COLO668 (cell line): ENCODE results near the gene NFAM1.

Experiments
- DNase-seq: peaks from one replicate; lab custom pipeline; 2025; ENCODE audit not compliant: unreplicated experiment; lab: John Stamatoyannopoulos, UW

NFAM1 gene

DNA sequence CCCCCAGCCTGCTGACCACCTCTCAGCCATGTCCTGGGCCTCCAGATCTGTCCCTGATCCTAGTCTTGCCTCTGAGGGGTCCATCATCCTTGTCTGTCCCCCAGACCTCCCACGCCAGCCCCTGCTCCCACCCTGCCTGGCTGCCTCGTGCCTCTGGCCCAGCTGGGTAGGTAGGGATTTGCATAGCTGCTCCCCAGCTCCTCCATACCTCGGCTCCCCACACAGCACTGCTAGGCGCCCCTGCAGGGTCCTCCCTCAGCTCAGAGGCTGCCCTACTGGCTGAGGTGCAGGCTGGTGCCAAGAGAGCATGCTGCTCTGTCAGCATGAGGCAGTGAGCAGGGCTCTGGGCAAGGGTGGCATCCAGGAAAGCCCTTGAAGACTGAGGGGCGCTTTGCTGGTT lies 47.7 kb downstream of the NFAM1 start:
- DNase-seq: no peak

DNA sequence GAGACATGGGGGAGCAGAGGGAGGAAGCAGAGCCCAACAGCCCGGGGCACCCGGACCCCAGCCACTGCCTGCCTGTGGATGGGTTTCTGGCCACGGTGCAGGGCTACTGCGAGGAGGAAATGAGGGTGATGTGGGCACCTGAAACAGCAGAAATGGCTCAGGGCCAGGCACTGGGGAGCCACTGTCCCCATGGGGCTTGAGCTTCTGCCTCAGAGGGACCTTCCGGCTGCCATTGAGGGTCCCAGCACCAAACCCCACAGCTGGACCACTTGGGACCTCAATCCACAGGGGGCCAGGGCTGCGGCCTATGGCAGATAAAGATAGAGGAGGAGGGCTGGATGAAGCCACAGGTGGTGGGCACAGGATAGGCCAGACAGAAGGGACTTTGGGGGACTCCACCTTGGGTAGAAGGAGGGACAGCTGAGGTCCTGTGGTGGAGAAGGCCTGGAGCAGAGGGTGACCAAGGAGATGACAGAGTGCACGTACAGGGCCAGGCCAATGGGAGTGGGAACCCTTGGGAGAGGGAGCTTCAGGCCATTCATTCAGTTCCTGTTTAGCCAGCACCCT lies 48.3 kb downstream of the NFAM1 start:
- DNase-seq: no peak

DNA sequence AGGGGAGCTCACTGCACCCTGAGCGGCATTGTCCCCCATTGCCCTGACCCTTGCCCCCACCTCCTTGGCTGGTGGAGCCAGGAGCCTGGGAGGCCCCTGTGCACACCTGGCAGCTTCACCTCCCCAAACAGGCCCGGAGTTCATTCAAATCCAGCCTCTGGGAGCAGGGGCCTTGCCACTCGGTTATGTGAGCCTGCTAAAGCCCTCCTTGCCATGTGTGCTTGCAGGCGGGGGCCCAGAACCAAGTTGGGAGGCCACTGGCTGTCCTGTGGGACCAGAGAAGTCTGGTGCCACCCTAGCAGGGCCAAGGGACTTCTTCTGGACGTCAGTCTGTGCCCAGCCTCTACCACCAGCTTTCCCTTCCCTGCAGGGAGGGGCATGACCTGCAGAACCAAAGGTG lies 48.9 kb downstream of the NFAM1 start:
- no peak for DNase-seq

DNA sequence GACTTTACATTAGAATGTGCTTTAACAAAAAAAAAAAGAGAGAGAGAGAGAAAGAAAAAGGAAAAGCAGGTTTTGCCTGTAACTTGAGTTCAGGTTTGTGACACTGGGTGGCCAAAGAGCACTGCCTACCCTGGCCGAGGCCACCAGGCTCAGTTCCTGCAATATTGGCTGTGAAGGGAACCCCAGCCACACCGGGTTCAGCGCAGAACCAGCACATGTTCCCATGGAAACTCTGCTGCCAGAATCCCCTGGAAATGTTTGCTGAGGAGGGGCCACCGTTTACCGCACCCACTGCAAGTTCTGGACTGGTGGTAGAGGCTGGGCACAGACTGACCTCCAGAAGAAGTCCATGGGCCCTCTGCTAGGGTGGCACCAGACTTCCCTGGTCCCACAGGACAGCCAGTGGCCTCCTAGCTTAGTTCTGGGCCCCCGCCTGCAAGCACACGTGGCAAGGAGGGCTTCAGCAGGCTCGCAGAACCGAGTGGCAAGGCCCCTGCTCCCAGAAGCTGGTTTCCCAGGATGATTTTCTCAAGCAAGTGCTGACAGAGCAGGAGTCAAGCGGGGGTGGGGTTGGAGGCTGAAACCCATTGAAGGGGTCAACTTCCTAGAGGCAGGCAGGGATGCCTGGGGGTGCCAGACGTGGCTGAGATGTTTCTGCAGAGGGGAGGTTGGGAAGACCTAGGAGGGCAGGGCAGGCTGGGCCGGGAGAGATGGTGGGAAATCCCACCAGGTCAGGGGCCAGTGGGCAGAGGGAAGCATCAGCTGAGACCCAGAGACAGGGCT lies 51.2 kb downstream of the NFAM1 start:
- no peak for DNase-seq

DNA sequence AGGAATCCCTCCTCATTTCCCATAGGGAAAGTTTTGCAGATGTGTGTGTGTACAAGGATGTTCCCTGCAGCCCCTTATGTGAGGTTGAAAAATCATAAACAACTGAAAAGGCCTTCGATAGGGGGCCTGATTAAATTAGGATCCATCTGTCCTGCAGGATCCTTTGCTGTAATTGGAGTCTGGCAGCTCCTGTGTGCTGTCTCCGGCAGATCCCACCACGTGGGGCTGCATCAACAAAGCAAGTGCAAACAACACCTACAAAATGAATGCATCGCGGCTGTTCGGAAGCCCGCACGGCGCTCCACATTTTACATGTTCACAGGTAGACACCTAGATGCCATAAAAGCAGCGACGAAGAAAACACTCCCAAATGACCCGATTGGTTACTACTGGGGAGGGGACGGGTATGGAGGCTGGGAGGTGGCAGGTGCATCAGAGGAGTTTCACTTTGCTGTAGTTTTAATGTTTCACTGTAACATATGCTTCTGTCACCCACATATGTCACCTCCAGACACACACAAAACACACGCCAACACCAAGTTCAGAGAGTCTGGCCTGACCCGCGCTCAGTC lies 52.2 kb downstream of the NFAM1 start:
- DNase-seq: peak; percentile 54

DNA sequence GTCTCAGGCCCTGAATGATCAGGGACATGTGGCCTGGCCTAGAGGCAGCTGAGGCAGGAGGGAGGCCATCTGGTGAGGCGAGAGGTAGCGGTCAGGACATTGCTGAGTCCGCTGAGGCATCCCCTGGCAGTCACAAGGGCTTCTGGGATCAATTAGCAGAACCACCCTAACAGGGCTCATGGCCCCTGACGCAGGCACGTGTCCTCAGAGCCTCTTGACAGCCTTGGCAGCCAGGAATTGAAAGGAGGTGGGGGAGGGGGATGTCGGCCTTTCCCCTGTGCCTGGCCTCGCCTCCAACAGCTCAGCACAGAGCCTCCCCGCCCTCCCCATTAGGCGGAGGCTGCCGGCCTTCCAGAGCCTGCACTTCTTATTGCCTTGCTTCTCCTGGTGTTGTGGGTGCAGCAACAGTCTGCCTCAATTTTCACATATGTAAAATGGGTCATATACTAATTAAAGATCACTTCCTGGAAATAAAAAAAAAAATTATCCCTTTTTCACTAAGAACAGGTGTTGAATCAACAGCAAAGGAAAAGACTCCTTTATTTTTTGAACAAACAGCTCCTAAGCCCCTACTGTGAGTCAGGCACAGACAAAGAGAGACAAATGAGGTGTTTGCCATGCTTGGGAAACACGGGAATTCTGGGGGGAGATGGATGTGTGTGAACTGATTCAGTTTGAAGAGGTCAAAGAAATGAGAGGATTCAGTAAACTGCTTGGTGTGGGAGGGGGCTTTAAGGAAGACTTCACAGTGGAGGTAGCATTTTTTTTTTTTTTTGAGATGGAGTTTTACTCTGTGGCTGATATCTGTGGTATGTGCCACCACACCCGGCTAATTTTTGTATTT lies 55.3 kb downstream of the NFAM1 start:
- DNase-seq: peak; percentile 52

DNA sequence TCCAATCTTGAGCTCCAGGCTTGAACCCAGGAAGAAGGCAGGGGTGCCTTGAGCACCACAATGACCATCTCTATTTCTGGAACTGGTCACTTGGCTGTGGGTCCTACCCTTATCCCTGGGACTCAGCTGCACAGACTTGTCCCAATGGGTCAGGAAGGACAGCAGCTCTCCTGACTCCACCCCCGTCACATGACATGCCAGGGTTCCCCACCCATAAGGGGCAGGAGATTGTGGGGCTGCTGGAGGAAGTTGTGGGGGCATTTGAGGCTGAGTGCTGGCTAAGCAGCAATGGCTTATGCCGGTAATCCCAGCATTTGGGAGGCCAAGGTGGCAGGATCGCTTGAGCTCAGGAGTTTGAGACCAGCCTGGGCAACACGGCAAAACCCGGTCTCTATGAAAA lies 56.2 kb downstream of the NFAM1 start:
- no peak for DNase-seq

DNA sequence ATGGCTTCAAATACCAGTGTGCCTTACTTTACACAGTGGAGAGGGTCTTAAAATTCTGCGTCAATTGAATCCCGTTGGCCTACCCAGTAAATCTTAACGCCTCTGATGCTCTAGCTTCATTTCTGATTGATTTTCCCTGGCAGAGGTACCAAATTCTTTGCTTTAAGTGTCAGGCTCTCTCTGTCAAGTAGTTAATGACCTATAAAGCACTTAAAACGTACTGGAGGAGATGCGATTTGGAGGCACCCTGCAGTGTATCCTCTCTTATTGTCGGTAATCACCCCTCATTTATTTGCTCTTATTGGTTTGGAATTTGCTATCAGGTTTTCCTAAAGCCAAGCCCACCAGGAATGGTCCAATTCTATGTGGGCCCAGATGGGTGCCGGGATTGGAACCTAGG lies 59.2 kb downstream of the NFAM1 start:
- DNase-seq: no peak

DNA sequence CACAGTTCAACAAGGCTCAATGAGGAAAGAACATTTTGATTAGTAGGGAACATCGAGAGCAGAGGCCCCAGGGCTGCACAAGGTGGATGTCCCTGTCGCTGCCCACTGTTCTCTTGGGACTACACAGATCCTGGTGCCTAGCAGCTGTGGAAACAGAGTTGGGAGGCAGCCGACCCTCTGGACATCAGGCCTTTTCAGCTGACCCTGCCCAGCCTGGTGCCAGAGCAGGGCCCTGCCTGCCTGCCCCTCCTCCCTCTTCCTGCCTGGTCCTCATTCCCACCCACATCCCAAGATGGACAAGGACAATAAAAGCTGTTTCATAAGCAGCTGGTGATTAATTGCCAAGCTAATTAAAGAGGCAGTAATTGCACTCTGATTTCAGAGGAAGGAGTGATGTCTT lies 60.7 kb downstream of the NFAM1 start:
- DNase-seq: no peak

DNA sequence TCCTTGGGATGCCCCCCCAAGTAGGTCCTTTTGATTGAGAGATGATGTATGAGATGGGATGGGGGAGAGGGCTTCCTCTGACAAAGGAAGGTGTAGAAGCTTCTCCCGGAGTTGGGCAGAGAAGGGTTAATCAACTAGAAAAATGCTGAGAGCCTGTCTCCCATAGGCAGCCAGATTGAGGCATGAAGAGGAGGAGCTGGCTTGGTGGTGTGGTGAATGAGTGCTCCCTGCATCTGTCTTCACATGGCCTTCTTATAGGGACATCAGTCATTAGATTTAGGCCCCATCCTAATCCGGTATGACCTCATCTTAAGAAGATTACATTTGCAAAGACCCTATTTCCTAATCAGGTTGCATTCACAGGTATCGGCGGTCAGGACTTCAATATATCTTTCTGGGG lies 61.1 kb downstream of the NFAM1 start:
- DNase-seq: no peak

DNA sequence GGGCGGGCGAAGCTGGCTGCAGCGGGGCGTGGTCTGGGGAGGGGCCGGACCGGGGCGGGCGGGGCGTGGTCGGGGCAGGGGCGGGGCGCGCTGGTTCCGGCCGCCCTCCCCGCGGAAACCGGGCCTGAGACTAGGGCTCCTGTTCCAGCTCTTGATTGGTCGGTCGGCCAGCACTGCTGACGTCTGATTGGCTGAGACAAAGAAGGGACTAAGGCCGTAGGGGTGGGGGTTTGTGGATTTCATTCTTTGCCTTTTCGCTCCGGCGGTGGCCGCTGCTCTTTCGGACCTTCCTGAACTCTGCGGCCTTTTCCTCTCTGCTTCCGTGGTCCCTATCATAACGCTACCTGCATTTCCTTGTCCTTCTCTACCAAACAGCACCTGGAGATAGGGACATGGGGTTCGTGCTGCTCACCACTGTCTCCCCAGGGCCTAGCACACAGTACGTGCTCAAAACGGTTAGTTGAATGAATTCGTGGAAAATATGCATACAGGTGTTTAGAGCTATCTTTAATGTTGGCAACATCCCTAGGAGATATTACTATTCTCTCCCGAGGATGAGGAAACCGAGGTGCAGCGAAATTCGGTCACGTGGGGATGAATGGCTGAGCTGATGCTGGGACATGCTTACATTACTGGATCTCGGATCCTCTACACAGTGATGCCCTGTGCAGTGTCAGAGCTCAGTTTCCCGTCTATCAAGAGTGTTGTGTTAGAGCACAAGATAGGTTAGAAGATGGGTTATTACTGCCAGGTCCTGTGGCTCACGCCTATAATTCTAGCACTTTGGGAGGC lies 62.8 kb downstream of the NFAM1 start:
- DNase-seq: peak; percentile 93

DNA sequence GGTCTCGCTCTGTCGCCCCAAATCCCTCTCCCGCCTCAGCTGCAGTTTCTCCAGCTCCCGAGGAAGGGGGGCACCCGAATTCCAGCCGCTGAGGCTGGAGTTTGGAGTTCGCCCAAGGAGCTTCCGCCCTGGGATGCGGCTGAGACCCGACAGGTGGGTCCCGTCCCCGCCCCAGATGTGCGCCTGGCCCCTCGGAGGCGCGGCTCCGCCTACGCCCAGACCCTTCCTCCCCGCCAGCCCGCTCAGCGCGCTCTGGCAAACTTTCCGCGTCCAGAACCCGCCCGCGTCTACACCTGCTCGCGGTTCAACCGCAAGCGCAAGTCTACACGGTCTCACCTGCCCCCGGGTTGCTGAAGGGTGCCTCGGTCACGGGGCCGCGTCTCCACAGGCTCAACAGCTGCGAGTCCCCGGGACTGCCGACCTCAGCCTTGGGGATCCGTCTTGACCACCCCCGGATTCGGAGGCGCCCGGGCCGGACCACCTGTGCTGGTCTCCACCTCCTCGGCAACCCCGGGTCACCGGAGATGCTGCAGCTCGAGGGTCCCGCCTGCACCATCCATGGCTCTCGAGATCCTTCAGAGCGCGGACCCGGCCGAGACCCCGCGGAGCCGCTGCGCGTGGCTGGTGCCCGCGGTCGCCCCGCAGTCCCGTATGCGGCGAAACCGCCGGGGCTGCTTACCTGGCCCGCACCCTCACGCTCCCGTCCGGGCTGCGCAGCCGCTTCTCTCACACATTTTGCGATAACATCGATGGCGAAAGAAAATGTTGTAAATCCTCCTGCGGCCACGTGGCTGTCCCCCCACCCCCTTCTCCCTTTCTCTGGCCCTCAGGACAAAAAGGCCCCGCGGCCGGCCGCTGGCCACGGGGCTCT lies 63.6 kb downstream of the NFAM1 start:
- DNase-seq: peak; percentile 69

DNA sequence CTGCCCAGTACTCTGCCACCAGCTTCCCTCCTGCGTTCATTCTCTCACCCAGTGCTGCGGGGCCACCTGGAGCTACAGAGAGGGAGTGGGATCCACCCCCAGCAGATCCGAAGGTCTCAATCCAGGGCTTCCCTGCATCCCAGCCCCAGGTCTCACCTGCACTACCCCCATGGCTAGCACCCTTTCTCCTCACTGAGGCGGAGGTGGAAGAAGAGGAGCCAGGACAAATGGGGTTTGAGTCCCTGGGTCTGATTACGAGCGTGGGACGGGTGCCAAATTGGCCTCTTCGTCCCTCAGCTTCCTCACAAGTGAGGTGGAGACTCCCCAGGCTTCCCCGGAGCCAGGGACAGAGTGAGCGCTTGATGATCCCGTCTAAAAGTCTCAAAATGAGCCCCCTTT lies 64.2 kb downstream of the NFAM1 start:
- DNase-seq: peak; percentile 56

DNA sequence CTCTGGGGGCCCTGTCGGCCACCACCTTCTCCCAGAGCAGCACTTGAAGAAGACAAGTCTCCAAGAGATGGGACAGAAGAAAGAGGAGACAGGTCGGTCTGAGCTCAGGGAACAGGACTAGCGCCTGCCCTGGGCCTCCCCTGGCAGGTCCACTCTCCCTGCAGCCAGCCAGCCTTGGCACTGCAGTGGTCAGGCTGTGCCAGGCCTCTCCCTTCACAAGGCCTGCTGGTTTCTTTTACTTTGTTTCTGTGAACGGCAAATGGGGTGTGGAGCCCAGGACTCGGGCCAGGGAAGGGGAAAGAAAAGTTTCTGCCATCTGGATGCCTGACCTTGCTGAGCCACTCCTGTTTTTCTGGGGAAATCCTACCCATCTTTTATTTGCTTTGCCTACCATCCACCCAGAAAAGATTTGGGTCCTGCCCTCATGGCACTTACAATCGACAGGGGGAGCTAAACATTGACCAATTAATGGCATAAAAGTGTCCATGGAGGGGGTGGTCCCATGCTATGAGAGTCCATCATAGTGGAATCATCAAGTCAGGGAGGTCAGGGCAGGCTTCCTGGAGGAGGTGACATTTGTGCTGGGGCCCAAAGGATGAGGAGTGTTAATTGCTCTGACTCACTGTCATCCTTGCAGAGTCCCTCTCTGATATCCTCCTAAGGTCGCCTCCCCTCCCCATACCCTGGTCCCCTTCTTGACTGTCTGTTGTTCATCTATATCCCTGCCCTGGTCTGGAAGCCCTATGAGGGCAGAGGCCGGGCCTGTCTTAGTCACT lies 65.2 kb downstream of the NFAM1 start:
- no peak for DNase-seq

DNA sequence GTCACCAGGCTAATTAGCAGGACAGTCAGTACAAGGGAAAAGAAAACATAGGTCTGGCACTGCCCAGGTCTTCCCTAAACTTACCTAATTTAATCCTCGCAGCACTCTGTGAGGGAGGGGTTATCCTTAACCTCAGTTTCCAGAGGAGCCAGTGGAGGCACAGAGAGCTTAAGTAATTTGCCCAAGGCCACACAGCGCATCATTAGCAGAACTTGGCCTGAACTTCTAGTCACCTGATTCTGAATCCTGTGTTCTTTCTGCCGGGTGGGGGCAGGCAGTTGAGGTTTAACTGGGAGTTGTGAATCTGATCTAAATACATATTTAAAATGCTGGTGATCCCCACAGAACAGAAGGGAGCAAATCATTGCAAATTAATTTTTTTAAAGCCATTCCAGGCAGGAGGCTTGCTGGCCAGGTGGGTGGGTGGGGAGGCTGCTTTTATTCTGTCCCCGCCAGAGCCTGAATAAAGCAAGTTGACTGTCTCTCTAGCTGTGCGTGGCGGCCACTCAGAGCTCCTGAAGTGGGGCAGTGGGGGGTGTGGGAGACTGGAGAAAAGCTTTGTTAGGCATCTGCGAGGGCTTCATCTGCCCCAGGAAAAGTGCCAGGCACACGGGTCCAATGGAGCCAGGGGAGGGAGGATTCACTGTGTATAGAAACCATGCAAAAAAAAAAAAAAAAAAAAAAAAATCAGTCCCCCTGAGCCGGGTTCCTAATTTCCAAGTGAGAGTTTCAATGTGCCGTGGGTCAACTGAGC lies 66.1 kb downstream of the NFAM1 start:
- no peak for DNase-seq

DNA sequence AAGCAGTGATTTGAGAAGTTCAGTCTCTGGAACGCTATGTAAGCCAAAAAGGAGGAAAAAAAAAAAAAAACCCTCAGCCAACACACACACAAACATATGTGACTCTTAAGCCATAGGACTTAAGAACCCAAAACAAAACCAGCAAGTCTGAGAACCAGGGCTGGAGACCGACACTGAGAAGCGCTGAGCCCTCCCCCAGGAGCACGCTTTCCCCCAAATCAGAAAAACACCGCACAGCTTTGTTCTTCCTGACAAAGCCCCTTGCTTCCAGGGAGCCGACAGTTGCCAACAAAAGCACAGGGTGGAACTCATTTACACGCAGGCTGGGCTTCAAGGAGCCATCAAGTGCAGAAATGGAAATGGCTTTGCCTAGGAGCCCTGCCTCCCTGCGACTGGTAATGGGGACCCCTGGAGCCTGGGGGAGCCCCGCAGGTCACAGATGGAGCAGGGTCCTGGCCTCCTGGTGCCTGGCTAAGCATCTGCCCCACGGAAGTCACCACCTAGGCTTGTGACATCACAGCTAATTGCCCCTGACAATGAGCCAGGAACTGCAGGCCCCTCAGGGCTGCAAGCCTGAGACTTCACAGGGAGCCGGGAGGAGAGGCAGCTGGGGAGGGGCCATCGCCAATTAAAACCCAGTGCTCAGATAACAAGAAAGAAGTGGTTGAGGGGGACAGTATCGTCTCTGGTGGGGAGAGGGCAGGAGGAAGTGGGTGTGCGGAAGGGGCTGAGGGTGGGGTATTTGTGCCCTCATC lies 66.9 kb downstream of the NFAM1 start:
- peak; percentile 35 for DNase-seq

DNA sequence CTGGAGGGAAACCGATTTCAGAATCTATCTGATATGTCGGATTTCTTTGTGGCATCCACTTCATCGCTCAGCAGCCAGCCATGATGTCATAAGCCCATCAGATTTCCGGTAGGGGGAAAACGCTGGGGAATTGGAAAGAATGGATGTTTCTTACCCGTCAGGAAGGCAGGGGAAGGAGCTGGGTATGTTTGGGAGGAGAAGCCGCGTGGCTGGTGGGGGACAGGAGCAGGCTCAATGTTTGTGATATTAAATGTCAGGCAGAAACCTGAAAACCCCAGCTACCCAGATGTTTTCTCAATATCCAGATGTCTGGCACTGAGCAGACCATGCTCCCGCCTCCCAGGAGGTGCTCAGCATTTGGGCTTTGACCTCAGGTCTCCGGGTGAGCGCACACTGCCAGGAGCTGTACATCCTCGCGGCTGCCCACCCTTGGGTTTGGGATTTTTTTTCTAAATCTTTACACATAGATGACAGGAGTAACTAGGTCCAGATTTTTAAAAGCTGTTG lies 67.5 kb downstream of the NFAM1 start:
- no peak for DNase-seq

DNA sequence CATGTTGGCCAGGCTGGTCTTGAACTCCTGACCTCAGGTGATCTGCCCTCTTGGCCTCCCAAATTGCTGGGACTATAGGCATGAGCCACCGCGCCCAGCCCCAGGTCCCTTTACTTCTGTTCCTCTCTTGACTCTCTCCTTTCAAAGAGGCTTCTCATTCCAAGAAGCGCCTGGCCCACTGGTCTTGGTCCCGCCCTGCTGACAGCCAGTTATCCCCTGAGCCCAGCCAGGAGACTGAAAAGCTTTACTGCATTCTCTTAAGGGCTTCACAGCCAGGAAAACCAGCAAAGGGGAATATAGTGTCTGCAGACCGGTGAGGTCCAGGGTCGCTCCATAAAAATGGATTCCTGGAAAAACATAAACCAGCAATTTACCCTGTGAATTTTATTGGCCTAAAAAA lies 68.3 kb downstream of the NFAM1 start:
- no peak for DNase-seq
